ENCODE results near the gene MYH9. TPM values are rescaled to one million over a fixed set of nuclear protein-coding genes. Genes with fewer than 3 reads are reported as not detected.
"Not testable (repeated sequence)": the region's sequence is repeated elsewhere in the genome, so short reads cannot be mapped to it uniquely, and the experiment has no call there.

MYH9 gene
- polyA plus RNA-seq, 4 donors = 261 to 310 (median 285) TPM

DNA sequence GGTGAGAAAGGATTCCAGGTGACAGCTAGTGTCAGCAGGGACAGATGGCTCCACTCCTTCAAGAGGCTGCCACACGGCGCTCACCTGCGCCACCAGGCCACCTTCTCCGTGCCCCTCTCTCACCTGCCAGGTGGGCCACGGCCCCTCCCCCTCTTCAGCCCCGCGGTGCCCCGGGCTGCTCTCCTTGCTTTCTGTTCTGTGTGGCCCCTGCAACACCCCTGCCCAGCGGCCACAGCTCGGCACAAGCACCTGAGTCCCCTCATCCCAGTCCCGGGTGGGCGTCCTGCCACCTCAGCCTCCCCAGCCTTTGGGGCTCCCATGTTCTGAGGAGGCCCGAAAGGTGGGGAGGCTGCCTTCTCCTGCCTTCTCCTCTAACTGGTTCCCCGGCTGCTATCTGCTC, 88.5 kb downstream of the MYH9 start:
- DNase-seq (ENCODE audit: low read depth in 4 of 4, low spot score in 2 of 4) = no peak

- DNase-seq (ENCODE audit: low read depth in 4 of 4, low spot score in 2 of 4) = no peak
These were observed 89.2 kb downstream of the MYH9 start for GRCh38 chr22:36298601-36299000.

- no peak for DNase-seq (ENCODE audit: low read depth in 4 of 4, low spot score in 2 of 4)
These were observed 89.6 kb downstream of the MYH9 start for GRCh38 chr22:36298118-36298517.

DNA sequence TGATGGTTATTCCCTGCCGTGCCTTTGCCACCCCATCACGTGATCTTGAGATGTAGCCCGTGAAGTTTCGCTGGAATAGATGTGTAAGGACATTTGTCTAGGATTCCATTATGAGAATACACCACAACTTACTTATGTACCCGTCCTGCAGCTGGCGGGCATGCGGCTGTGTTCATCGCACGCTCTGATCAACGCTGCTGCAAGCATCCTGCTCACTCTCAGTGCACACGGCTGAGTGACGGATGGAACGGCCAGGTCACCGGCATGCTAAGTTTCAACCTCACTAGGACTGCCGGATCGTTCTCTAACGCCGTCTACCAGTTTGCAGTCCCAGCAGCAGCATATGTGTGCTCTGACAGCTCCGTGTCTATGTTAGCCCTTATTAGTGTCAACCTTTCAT, 90.2 kb downstream of the MYH9 start:
- no peak for DNase-seq (ENCODE audit: low read depth in 4 of 4, low spot score in 2 of 4)

DNA sequence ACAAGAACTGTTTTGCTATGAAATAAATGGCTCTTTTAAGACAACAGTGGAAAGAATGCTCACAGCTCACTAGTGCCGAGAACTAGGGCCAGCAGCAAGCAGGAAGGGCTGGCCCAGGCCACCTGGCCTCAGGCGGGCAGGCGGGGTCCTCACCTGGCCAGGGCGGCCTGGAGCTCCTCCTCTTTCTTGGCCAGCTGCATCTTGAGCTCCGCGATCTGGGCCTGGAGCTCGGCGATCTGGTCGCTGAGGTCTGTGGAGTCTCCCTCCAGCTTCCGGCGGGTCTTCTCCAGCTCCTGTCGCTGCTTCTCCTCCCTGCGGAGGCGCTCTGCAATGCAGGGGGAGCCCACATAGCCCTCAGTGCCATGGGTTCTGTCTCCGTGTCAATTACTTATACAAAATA, 91.1 kb downstream of the MYH9 start:
- DNase-seq (ENCODE audit: low read depth in 4 of 4, low spot score in 2 of 4) = no peak

DNA sequence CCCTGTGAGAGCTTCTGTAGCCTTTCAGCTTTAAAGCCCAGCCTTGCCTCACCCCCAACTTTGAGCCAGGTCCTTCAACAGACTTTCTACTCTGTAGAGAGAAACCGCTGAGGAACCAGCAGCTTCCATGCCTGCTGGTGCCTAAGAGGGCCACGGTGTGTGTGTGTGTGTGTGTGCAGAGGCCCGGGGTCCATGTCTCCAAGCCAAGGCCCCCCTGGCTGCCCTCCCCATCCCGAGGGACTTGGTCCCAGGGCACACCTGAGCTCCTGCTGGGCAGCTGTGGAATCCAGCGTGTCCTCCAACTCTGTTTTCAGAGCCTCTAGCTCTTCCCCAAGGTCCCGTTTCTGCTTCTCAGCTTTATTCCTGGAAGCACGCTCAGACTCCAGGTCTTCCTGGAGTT, 92.5 kb downstream of the MYH9 start:
- DNase-seq (ENCODE audit: low read depth in 4 of 4, low spot score in 2 of 4) = no peak

GRCh38 chr22:36294801-36295200, 93.0 kb downstream of the MYH9 start:
- no peak for DNase-seq (ENCODE audit: low read depth in 4 of 4, low spot score in 2 of 4)

GRCh38 chr22:36294293-36294620, 93.5 kb downstream of the MYH9 start:
- DNase-seq (ENCODE audit: low read depth in 4 of 4, low spot score in 2 of 4) = no peak

DNA sequence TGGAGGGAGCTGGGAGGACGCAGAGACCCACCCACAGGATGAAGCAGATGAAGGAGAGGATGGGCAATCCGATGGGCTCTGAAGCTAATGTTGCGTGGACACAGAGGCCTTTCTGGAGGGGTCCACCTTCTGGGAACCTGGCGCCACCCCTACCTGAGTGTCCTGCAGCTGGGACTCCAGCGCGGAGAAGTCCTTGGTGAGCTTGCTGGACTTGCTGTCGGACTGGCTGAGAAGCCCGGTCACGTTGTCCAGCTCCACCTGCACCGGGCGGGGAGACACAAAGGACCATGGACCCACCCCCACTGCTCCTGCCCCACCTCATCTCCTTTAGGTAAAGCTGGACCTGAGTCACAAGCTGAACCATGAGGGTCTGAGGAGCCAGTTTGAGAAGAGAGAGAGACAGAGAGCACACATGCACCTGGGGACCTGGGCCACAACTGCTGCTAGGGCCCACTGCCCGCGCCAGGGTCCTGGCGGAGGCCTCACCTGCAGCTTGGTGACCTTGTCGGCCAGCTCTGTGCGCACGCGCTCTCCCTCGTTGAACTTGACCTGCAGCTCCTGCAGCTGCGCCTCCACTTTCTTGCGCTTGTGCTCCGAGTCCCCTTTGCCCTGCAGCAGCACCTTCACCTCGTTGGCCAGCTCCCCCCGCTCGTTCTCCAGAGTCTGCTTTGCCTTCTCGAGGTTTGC, 94.0 kb downstream of the MYH9 start:
- no peak for DNase-seq (ENCODE audit: low read depth in 4 of 4, low spot score in 2 of 4)

DNA sequence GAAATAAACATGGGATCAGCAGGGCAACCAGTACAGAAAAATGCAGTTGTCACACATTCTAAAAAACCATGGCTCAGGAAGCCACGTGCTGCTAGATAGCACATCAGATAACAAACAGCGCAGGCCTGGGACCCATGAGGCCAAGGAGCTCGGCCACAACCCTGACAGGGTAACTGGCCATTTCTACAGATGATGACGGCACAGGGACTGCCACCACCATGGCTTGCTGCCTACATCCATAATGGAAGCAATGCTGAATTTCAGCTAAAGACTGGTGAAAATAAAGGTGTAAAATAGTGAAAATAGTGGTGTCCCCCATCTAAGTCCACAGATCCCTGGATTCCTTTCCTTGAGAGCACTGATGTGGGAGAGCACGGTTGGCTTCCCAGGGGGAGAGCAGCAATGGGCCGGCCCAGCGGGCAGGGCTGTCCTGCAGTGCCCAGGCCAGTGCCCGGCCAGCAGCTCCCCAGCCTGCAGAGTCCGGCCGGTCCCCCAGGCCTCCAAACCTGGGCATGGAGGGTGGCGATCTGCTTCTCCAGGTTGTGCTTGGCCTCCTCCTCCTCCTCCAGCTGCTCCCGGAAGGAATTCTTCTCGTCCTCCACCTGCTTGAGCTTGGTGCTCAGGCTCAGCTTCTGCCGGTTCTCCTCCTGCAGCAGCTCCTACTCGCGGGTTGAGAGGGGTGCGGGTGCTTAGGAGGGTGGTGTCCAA, 94.8 kb downstream of the MYH9 start:
- DNase-seq (ENCODE audit: low read depth in 4 of 4, low spot score in 2 of 4) = no peak

GRCh38 chr22:36291831-36292740, 95.7 kb downstream of the MYH9 start:
- DNase-seq (ENCODE audit: low read depth in 4 of 4, low spot score in 2 of 4) = no peak

- DNase-seq (ENCODE audit: low read depth in 4 of 4, low spot score in 2 of 4) = not testable (repeated sequence)
These were observed 97.2 kb downstream of the MYH9 start for GRCh38 chr22:36290391-36291075.

- DNase-seq (ENCODE audit: low read depth in 4 of 4, low spot score in 2 of 4) = not testable (repeated sequence)
These were observed 97.8 kb downstream of the MYH9 start for GRCh38 chr22:36289948-36290371.

- no peak for DNase-seq (ENCODE audit: low read depth in 4 of 4, low spot score in 2 of 4)
These were observed 98.3 kb downstream of the MYH9 start for GRCh38 chr22:36289406-36289870.

- no peak for DNase-seq (ENCODE audit: low read depth in 4 of 4, low spot score in 2 of 4)
These were observed 99.0 kb downstream of the MYH9 start for GRCh38 chr22:36288571-36289405.

GRCh38 chr22:36287881-36288515, 99.8 kb downstream of the MYH9 start:
- DNase-seq (ENCODE audit: low read depth in 4 of 4, low spot score in 2 of 4) = no peak

DNA sequence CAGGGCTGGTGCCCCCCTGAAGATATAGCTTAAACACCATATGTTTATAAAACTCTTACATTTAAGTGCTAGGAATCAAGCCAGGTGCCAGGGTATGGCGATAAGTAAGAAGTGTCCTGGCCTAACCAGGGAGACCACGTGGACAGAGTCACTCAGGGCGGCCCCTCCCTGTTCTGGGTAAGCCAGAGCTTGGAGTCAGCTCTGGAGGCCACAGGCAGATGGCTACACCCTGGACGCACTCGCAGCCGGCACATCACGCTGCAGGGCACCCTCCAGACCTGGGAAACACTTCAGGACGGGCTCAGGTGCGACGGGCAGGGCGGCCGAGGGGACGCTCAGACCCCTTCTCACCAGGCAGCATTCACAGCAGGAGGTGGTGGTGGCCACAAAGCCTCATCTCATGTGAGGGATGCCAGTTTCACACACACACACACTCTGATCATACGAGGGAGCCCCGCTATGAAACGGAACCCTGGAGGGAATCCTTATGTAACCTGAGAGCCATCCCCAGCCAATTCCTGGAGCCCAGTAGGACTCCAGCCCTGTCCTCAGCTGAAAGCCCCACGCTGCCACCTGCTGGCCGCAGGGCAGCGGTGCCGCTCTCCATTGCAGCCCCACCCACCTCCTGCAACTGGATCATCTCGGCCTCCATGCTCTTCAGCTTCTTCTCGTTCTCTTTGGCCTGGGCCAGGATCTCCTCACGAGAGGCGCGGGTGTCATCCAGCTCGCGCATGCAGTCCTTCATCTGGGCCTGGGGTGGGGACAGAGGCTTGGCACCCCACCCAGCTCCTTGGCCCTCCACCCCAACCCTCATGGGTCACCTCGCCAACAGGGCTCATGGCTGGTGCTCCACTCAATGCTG, 101.4 kb downstream of the MYH9 start:
- peak in 2 of 4 donors; percentile 53 to 56 for DNase-seq (ENCODE audit: low read depth in 4 of 4, low spot score in 2 of 4)

- DNase-seq (ENCODE audit: low read depth in 4 of 4, low spot score in 2 of 4) = no peak
These were observed 102.2 kb downstream of the MYH9 start for GRCh38 chr22:36285545-36285944.

All from left renal cortex interstitium (tissue), 4 donors.